Stimulated activated CD4-positive, alpha-beta T cell treated with anti-CD3 and anti-CD28 coated beads, TNF-alpha, amount 100 ng/mL, for 1 hour (primary cell): Measurements from ENCODE around the gene PTGFR.

Experiments used
- DNase-seq, 3 donors: peaks; one replicate each; pipeline ENCODE4 v3.0.0-alpha.2; 2020; ENCODE audit warnings: low read depth in 3 of 3, low spot score in 1 of 3

Gene PTGFR

DNA sequence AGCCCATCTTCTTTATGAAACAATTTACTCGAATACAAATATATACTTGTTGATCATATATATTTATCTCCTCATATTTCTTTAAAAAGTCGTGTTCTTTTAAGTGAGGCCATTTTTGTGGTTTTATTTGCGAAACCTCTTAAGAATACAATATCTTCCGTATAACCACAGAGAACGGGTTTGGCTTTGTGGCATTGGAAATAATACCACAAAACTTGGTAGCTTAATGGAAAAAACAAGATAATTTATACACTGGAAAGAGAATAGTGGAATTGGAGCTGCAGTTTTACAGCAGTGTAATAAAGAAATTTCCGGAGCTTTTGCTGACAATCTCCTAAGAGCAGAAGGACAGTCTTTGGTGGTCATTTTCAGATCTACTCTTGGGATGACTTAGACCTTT is 29.4 kb downstream of the PTGFR start:
- no peak for DNase-seq

GRCh38 chr1:78520843-78521242 is 30.1 kb downstream of the PTGFR start:
- DNase-seq: no peak

DNA sequence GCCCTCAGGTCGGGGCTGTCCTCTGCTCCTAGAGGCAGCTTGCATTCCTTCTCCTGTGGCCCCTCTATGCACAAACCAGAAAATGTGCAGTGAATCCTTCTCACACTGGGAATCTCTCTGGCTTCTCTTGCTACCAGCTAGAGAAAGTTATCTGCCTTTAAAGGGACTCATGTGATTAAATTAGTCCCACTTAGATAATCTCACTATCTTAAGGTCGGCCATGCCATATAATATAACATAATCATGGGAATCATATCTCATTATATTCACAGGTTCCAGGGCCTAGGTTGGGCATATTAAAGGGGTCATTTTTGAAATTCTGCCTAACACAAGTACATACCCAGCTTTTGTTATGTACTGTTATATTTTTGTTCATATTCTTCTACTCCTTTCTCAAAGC is 31.4 kb downstream of the PTGFR start:
- DNase-seq: no peak

- no peak for DNase-seq
Observed at GRCh38 chr1:78526496-78526895, 35.7 kb downstream of the PTGFR start.

GRCh38 chr1:78527706-78528105 is 36.9 kb downstream of the PTGFR start:
- no peak for DNase-seq

DNA sequence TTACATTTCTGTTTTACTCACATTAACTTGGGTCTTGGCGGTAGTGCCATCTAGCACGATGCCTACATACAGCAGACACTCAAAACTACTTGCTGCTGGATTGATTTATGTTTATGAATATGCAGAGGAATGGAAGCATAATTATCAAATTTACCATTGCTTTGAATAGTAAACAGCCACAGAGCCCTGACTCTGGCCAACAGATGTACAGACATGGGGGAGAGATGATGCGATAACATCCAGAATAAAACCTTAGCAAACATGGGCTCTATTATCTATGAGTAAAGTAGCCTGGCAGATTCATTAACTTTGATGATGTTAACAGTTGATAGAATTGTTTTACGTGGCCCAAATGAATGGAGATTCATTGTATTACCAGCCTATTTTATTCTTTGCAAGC is 42.8 kb downstream of the PTGFR start:
- no peak for DNase-seq

DNA sequence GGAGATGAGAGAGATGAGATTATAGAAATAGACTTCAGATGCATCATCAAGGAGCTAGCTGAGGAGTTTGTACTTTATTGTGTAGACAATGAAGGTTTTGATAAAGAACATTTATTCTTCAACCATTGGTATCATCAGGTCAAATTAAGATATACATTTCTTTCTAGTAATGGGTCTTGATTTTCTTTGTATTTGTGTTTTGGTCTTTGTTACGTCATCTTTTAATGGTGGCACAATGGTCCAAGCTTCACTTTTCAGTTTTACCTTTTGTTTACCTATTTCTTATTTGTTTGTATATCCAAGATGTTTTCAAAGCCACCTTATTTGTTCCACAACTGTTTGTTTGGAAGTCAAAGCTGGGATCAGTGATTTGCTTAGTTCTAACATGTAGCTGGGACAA is 44.5 kb downstream of the PTGFR start:
- DNase-seq: no peak

DNA sequence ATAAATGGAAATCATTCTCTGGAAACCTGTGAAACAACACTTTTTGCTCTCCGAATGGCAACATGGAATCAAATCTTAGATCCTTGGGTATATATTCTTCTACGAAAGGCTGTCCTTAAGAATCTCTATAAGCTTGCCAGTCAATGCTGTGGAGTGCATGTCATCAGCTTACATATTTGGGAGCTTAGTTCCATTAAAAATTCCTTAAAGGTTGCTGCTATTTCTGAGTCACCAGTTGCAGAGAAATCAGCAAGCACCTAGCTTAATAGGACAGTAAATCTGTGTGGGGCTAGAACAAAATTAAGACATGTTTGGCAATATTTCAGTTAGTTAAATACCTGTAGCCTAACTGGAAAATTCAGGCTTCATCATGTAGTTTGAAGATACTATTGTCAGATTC is 45.7 kb downstream of the PTGFR start:
- DNase-seq: no peak

GRCh38 chr1:78540048-78540447 is 49.3 kb downstream of the PTGFR start:
- no peak for DNase-seq

GRCh38 chr1:78541479-78541878 is 50.7 kb downstream of the PTGFR start:
- DNase-seq: no peak

- no peak for DNase-seq
Observed at GRCh38 chr1:78543941-78544643, 53.3 kb downstream of the PTGFR start.

DNA sequence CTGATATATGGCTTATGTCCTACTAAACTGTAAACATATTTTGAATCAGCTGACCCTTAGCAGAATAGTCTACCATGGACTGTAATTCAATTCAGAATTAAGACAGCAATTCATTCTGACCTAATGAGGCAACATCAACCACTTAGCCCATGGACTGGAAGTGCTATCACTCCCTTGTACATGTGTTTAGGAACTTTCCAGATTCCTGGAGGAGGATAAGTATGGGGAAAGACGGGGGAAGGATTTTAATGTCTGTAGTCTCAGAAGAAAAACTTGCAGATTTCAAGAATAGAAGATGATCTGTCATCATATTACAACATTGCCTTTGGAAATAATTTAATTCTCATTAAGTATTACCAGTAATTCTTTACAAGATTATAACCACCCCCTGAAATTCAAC is 56.3 kb downstream of the PTGFR start:
- DNase-seq: no peak

DNA sequence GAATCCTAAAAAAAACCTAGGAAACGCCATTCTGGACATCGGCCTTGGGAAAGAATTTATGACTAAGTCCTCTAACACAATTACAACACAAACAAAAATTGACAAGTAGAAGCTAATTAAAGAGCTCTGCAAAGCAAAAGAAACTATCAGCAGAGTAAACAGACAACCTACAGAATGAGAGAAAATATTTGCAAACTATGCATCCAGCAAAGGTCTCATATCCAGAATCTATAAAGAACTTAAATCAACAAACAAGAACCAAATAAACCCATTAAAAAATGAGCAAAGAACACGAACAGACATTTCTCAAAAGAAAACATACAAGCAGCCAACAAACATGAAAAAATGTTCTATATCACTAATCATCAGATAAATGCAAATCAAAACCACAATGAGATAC is 58.6 kb downstream of the PTGFR start:
- no peak for DNase-seq

- DNase-seq: no peak
Observed at GRCh38 chr1:78549891-78550290, 59.1 kb downstream of the PTGFR start.

DNA sequence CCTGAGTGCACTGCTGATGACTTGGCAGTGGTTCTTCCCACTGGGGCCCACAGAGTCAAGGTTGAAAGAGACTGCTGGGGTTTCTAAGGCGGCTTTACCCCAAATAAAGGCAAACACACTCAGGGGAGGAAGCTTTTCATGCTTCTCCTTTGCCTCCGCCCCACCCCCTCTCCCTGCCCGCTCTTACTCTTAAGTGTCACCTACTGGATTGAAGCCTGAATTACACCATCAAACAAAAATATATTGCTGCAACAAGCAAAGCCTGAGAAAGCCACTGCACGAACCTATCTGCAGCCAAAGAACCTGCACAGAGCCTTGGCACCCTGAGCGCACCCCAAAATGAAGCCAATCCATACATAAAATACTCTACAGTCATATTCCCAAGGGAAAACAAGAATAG is 63.1 kb downstream of the PTGFR start:
- no peak for DNase-seq

DNA sequence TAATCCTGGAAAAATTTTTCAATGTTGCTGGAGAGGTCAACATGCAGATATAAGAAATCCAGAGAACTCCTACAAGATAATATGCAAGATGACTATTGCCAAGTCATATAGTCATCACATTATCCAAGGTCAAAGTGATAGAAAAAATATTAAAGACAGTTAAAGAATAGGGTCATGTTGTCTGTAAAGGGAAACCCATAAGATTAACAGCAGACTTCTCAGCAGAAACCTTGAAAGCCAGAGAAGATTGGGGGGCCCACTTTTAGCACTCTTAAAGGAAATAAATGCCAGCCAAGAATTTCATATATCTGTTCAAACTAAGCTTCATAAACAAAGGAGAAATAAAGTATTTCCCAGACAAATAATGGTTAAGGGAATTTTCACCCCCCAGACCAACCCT is 64.1 kb downstream of the PTGFR start:
- DNase-seq: no peak

GRCh38 chr1:78559680-78560079 is 68.9 kb downstream of the PTGFR start:
- no peak for DNase-seq

- no peak for DNase-seq
Observed at GRCh38 chr1:78560811-78561210, 70.0 kb downstream of the PTGFR start.

DNA sequence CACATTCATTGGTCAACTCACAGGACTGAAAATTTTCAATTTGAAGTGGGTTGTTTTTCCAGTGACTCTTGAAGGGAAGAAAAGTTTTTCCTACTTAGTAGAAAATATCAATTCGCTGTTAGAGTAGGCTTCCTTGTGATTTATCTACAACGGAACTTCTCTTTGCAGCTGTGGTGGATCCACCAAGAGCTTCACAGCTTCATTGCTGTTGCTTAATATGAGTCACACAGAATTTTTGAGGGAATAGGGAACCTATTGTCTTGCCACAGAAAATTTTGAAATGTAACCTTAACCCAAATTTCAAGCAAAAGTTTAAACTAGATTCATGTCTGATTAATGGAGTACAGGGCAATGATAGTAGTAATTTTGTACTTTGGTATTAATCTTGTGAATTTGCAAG is 71.1 kb downstream of the PTGFR start:
- DNase-seq: no peak

DNA sequence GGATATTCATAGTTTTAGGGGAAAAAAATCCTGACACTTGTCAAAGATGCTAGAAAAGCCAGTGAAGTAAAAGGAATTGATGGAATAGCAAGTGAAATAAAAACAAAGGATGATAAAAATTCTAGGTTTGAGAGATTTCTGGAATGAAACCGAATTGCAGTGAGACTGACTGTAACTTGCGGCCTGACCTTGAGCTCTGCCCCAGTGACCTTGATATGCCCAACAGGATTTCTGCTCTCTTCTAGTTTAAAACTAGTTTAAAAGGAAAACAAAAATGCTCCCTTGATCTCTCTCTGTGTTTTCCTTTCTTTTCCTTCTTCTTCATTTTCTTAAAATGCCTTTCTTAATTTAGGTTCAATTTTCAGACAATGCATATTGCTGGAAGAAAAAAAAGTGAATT is 74.6 kb downstream of the PTGFR start:
- DNase-seq: no peak

DNA sequence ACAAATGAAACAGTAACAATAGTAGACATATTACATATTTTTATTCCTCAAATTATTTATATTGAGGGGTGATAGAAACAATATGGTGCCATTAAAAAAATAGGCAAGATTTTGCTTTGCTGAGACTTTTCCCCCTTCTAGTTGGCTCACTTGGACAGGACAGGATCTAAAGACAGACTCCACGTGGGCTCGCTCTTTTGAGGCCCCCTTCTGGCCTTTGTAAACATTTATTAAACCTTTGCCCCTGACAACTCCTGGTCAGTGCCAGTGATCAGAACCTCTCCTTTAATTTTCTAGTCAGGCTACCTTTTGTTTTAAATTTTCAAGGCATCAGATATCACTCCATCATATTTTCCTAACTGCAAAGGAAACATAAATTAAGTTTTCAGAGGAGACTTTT is 79.8 kb downstream of the PTGFR start:
- no peak for DNase-seq

DNA sequence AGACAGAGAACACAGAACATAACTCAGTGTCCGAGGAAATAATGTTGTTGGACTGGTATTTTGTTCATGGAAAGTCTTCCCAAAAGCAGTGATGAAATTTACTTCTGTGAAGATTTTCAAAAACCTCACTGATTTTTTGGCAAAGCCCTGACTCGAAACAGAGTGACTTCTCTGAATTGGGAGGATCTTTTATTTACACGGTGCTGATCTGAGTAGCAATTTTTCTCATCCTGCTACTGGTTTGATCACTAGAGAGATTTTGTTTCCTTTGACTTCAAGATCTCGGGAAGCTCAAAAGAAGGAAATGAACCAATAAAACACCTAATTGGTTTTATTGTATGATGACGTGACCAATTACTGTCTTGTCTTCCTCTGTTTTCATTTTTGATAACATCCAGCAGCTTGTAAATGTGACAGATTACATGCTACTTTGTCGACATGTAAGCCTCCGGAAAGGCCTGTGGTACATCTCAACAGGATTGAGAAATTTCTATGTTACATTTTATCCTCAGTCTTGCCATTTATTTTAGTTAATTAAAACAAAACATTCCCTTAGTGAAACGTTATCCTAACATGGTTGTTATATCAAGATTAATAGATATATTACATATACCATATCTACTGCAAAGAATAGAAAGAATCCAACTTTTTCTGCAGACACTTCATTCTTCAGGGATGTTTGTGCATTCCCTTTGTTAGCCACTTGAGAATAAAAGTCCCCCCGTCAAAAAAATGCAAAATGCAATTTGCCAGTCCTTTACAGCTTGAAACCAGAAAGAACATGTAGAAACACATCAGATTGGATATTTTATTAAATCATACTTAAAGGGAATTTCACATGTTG is 86.7 kb downstream of the PTGFR start:
- no peak for DNase-seq

DNA sequence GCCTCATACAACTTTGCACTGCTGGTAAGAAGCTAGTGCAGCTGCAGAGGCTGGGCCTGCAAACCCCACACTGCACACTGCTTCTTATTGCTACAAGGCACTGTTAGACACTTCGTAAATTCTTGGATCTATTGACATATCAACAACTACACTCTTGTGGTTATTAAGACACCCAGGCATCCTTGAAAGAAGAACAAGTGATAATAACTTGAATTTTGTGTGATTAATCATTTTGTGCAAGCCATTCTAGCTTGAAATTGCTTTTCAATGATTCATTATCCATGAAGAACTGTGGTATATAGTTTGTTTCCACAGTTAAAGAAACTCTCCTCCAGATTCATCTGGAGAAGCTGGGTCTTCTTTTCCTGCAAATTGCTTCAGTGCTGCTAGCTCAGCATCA is 95.8 kb downstream of the PTGFR start:
- DNase-seq: no peak
